KG1 (cell line): ENCODE measurements around the gene MBD3L2.
"Not testable (repeated sequence)": the region's sequence is repeated elsewhere in the genome, so short reads cannot be mapped to it uniquely, and the experiment has no call there.

Experiments
- DNase-seq: peaks from one replicate; lab custom pipeline; 2025; lab: John Stamatoyannopoulos, UW

The MBD3L2 gene

GRCh38 chr19:7049021-7049420 lies at the start of gene MBD3L2:
Gene MBD3L2, plus strand, starts transcription at chr19:7049321. Its CDS starts 53 bp downstream, at chr19:7049374.
- not testable (repeated sequence) for DNase-seq

GRCh38 chr19:6999933-7000332 lies 49.2 kb upstream of the MBD3L2 start:
- no peak for DNase-seq

- no peak for DNase-seq
These were observed 48.8 kb upstream of the MBD3L2 start for GRCh38 chr19:7000333-7000732.

GRCh38 chr19:7000816-7001215 lies 48.3 kb upstream of the MBD3L2 start:
- no peak for DNase-seq

GRCh38 chr19:7004313-7004931 lies 44.7 kb upstream of the MBD3L2 start:
- DNase-seq: no peak

- no peak for DNase-seq
These were observed 42.9 kb upstream of the MBD3L2 start for GRCh38 chr19:7006135-7006704.

- no peak for DNase-seq
These were observed 41.3 kb upstream of the MBD3L2 start for GRCh38 chr19:7007859-7008258.

- no peak for DNase-seq
These were observed 38.2 kb upstream of the MBD3L2 start for GRCh38 chr19:7010722-7011593.

GRCh38 chr19:7013678-7014077 lies 35.4 kb upstream of the MBD3L2 start:
- DNase-seq: no peak

GRCh38 chr19:7018828-7019227 lies 30.3 kb upstream of the MBD3L2 start:
- DNase-seq: no peak

- DNase-seq: not testable (repeated sequence)
These were observed 27.8 kb upstream of the MBD3L2 start, which contains the start of gene MBD3L2B for GRCh38 chr19:7021331-7021730. Gene MBD3L2B, minus strand, starts transcription at chr19:7021431. Its CDS starts 34 bp downstream, at chr19:7021397.

- DNase-seq: not testable (repeated sequence)
These were observed 20.3 kb upstream of the MBD3L2 start for GRCh38 chr19:7028790-7029189.

- not testable (repeated sequence) for DNase-seq
These were observed 18.8 kb upstream of the MBD3L2 start, which contains the start of gene MBD3L5 for GRCh38 chr19:7030278-7030677. Gene MBD3L5, plus strand, starts transcription at chr19:7030578. Its CDS starts 34 bp downstream, at chr19:7030612.

GRCh38 chr19:7040079-7040478 lies 9.0 kb upstream of the MBD3L2 start, which contains the start of gene MBD3L4:
Gene MBD3L4, minus strand, starts transcription at chr19:7040179. Its CDS starts 35 bp downstream, at chr19:7040144.
- DNase-seq: not testable (repeated sequence)

GRCh38 chr19:7041563-7041962 lies 7.6 kb upstream of the MBD3L2 start:
- not testable (repeated sequence) for DNase-seq

- DNase-seq: not testable (repeated sequence)
These were observed 2.3 kb downstream of the MBD3L2 start for GRCh38 chr19:7051421-7051820.

GRCh38 chr19:7052896-7053295 lies 3.8 kb downstream of the MBD3L2 start:
- not testable (repeated sequence) for DNase-seq

- not testable (repeated sequence) for DNase-seq
These were observed 5.7 kb downstream of the MBD3L2 start for GRCh38 chr19:7054635-7055368.

- not testable (repeated sequence) for DNase-seq
These were observed 6.6 kb downstream of the MBD3L2 start for GRCh38 chr19:7055679-7056078.

GRCh38 chr19:7056371-7056770 lies 7.2 kb downstream of the MBD3L2 start:
- not testable (repeated sequence) for DNase-seq

- not testable (repeated sequence) for DNase-seq
These were observed 9.5 kb downstream of the MBD3L2 start, which contains the start of gene MBD3L3 for GRCh38 chr19:7058576-7058975. Gene MBD3L3, minus strand, starts transcription at chr19:7058676. Its CDS starts 71 bp downstream, at chr19:7058605.

GRCh38 chr19:7059977-7060376 lies 10.9 kb downstream of the MBD3L2 start:
- DNase-seq: not testable (repeated sequence)
